Peyer's patch (tissue), 4 donors: ENCODE results near the gene TTC39C.

Experiments used
- POLR2A ChIP-seq, 2 donors: fragments of 450-650 bp; IDR thresholded peaks; one replicate each; pipeline ENCODE4 v1.5.1; 2017; ENCODE audit warnings: antibody characterized with exemption in 2 of 2, mild to moderate bottlenecking in 2 of 2, moderate library complexity in 2 of 2
- TF ChIP-seq, protein P1 (sequence below), 6 experiments: fragments of 450-650 bp in 4 of 6; fragments of 200-600 bp in 2 of 6; sonication (generic) in 1 of 6; IDR thresholded peaks; one replicate each; pipeline ENCODE4 v1.5.1; 2017 to 2019; ENCODE audit warnings: antibody characterized with exemption in 6 of 6, mild to moderate bottlenecking in 3 of 6, moderate library complexity in 1 of 6

DNA sequence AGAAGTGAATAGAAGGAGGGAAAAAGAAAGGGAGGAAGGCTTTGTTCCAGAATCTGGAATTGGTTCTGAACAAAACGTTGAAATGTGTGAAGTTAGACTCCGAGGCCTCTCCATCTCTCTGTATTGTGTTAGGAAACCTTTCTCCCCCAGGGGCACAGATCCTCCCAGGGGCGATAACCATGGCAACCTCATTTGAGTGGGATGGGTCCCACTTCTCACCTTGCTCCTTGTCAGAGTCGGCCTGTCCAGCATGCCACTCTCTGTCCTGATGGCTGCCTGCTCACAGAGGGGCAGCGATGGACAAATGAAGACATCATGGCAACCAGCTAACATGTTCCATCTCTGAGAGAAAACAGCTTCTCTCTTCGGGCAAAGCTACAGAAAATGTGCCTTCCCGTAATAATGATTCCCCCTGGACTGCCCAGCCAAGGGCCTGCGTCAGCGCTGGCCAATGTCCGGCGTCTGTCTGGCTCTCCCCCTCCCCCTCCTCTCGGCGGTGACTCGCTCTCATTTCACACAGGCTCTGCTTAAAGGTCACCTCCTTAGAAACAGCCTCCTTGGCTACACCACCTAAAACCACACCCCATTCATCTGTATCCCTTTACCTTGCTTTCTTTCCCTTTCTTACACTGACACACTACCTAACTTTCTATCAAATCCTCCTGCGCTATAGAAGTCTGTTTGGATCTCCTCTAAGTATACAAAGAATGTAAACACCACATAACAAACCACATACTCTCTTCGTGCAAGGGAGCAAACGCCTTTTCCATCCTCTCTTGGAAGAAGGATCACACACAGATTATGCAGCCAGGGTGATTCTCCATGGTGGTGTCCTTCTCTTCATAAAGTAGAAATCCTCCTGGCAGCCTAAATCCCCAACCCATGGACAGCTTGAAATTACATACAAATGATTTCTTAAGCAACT lies 32.1 kb upstream of the TTC39C start:
- TF ChIP-seq, protein P1, sequence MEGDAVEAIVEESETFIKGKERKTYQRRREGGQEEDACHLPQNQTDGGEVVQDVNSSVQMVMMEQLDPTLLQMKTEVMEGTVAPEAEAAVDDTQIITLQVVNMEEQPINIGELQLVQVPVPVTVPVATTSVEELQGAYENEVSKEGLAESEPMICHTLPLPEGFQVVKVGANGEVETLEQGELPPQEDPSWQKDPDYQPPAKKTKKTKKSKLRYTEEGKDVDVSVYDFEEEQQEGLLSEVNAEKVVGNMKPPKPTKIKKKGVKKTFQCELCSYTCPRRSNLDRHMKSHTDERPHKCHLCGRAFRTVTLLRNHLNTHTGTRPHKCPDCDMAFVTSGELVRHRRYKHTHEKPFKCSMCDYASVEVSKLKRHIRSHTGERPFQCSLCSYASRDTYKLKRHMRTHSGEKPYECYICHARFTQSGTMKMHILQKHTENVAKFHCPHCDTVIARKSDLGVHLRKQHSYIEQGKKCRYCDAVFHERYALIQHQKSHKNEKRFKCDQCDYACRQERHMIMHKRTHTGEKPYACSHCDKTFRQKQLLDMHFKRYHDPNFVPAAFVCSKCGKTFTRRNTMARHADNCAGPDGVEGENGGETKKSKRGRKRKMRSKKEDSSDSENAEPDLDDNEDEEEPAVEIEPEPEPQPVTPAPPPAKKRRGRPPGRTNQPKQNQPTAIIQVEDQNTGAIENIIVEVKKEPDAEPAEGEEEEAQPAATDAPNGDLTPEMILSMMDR (IDR thresholded peaks at IDR 0.05) = no peak
- no peak for TF ChIP-seq POLR2A (IDR thresholded peaks at IDR 0.05)
